Measurements from ENCODE around the gene YIPF5.

DNA sequence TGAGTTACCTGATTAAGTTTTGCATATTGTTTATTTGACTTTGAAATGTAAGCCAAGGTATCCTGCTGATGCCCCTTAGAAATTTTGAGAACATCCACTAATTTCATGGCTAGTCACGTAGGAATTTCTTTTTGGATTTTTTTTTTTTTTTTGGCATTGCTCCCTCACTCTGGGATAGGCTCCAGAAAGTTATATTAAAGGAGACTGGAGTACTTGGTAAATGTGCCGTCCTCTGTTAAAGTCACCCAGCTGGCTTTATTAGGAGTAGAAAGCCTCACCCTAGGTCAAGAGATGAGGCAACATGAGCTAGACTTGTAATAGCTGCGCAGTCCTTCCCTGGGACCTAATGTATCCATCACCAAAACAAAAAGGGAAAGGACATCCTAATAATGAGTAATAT, 3.3 kb upstream of the YIPF5 start:
- TF ChIP-seq POLR2A (IDR thresholded peaks at IDR 0.05) (no peak), POLR2AphosphoS5 (IDR thresholded peaks at IDR 0.05; ENCODE audit: insufficient read depth in 1 of 2, low read depth in 1 of 2) (no peak)
- TF ChIP-seq, protein P1, sequence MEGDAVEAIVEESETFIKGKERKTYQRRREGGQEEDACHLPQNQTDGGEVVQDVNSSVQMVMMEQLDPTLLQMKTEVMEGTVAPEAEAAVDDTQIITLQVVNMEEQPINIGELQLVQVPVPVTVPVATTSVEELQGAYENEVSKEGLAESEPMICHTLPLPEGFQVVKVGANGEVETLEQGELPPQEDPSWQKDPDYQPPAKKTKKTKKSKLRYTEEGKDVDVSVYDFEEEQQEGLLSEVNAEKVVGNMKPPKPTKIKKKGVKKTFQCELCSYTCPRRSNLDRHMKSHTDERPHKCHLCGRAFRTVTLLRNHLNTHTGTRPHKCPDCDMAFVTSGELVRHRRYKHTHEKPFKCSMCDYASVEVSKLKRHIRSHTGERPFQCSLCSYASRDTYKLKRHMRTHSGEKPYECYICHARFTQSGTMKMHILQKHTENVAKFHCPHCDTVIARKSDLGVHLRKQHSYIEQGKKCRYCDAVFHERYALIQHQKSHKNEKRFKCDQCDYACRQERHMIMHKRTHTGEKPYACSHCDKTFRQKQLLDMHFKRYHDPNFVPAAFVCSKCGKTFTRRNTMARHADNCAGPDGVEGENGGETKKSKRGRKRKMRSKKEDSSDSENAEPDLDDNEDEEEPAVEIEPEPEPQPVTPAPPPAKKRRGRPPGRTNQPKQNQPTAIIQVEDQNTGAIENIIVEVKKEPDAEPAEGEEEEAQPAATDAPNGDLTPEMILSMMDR (IDR thresholded peaks at IDR 0.05) = no peak

All from vagina (tissue), 2 donors.